Activated T-cell treated with anti-CD3 and anti-CD28 coated beads, Interleukin-2, amount 50 U/mL, for 72 hours (primary cell): Measurements from ENCODE around the gene ERICH6B. TPM values are rescaled to one million over a fixed set of nuclear protein-coding genes. Genes with fewer than 3 reads are reported as not detected.
A peak's percentile ranks its signal among the peaks of the same experiment; 100 is the strongest.

Experiments used
- ATAC-seq, 2 donors: fragments of 150-1000 bp; cut with Tn5 transposase; replicated peaks in 1 of 2; 2 replicates each; pipeline ENCODE4 v1.10.0; 2021; ENCODE audit warnings: moderate library complexity in 2 of 2, mild to moderate bottlenecking in 1 of 2
- DNase-seq, 2 donors: peaks; one replicate each; pipeline ENCODE4 v3.0.0; 2021 to 2022; ENCODE audit warnings: mixed read lengths in 1 of 2
- H3K27ac Mint-ChIP-seq: one replicate; pipeline ENCODE4 v1.8.0; 2022; ENCODE audit warnings: mild to moderate bottlenecking, moderate library complexity, mixed read lengths
- H3K27me3 Mint-ChIP-seq: one replicate; pipeline ENCODE4 v1.8.0; 2022; ENCODE audit warnings: low read depth, mixed read lengths
- H3K36me3 Mint-ChIP-seq, 2 donors: one replicate each; pipeline ENCODE4 v1.8.0; 2022; ENCODE audit warnings: mixed read lengths in 2 of 2, mild to moderate bottlenecking in 1 of 2; ENCODE audit not compliant: insufficient read depth in 2 of 2
- H3K4me1 Mint-ChIP-seq: one replicate; pipeline ENCODE4 v1.8.0; 2022; ENCODE audit warnings: low read depth, mixed read lengths
- H3K4me3 Mint-ChIP-seq, 2 donors: one replicate each; pipeline ENCODE4 v1.8.0; 2022; ENCODE audit warnings: mild to moderate bottlenecking in 2 of 2, mixed read lengths in 2 of 2, moderate library complexity in 2 of 2
- H3K9me3 Mint-ChIP-seq, 2 donors: one replicate each; pipeline ENCODE4 v1.8.0; 2022; ENCODE audit warnings: mixed read lengths in 2 of 2
- total RNA-seq, 2 donors: library from RNA; stranded (reverse); gene quantifications; one replicate each; pipeline ENCODE4 v1.2.3, GENCODE V29; 2022

Gene ERICH6B
- total RNA-seq, 2 donors from 2014 or later, result not detected

DNA sequence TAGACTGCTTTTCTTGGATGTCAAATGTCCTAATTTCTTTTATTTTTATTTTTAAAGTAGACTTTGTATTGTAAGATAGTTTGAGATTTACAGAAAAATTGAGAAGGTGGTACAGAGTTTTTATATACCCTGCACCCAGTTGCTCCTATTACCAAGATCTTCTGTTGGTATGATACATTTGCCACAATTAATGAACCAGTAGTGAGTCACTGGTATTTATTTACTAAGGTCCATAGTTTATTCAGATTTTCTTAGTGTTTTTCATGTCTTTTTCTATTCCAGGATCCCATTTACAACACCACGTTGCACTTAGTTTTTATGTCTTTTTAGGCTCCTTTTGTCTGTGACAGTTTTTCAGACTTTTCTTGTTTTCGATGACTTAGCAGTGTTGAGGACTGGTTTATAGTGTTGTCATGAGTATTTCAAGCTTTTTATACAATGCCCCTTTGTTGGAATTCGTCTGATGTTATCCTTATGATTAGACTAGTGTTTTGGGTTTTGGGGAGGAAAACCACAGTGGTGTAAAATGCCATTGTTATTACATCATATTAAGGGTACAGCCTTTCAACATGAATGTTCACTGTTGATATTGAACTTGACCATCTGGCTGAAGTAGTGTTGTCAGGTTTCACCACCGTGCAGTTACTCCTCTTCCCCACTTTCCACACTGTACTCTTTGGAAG, 114.9 kb downstream of the ERICH6B start:
- no peaks in the 10 kb centered on the region for H3K9me3 Mint-ChIP-seq
- no peaks in the 10 kb centered on the region for H3K27me3 Mint-ChIP-seq
- H3K36me3 Mint-ChIP-seq, result peaks cover 10 to 30% of the 10 kb centered on the region in 2 donors
- DNase-seq (no peak), ATAC-seq (no peak)
- peaks cover 13% of the 10 kb centered on the region for H3K4me1 Mint-ChIP-seq
- peak overlapping the region; percentile 71 for H3K27ac Mint-ChIP-seq
- no peak overlapping the region for H3K4me3 Mint-ChIP-seq

DNA sequence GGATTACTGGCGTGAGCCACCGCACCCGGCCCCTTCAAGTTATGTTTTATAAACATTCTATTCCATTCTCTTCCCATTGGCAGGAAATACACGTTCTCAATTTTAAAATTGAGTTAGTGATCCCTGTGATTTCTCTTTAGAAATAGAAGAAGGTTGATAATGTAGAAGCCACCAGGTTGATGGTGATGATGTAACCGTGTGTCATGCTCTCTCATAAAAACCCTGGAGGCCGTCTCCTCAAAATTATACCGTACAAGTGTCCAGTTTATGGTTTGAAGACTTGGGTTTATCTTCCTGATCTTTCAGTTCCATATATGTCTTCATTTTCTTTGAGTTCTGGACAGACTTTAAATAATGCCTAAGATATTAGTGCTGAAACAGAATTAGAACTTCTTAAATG, 118.6 kb downstream of the ERICH6B start:
- H3K27ac Mint-ChIP-seq, result peak overlapping the region; percentile 70
- peaks cover 16% of the 10 kb centered on the region for H3K4me1 Mint-ChIP-seq
- DNase-seq, result no peak
- H3K9me3 Mint-ChIP-seq, result no peaks in the 10 kb centered on the region
- H3K36me3 Mint-ChIP-seq, result peaks cover 5 to 21% of the 10 kb centered on the region in 2 donors
- H3K4me3 Mint-ChIP-seq, result no peak overlapping the region
- no peak for ATAC-seq
- H3K27me3 Mint-ChIP-seq, result no peaks in the 10 kb centered on the region

DNA sequence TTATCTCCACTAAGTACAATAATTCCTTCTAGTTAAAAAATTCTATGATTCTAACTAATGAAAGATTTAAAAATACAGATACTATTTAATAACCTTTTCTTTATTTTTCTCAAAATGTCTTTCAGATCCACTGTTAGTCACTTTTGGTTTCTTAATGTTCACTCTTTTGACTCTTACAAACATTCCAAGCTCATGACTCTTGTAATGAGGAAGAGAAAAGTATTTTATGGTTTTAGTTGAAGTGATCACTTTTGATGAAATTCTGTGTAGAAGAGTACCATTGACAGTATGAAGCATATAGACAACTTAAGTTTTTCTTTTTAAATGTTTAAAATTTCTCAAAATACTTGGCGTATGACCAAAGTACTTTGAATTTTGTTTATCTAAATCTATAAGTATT, 123.0 kb downstream of the ERICH6B start:
- Mint-ChIP-seq H3K27me3 (no peaks in the 10 kb centered on the region), H3K9me3 (no peaks in the 10 kb centered on the region), H3K4me3 (no peak overlapping the region), H3K4me1 (peaks cover 4% of the 10 kb centered on the region), H3K27ac (no peak overlapping the region), H3K36me3 (peaks cover 3 to 9% of the 10 kb centered on the region in 2 donors)
- ATAC-seq (no peak), DNase-seq (no peak)

Other genes with a start within 250 kb of the ERICH6B start
- 10 to 100 TPM; 17.9 to 19.8 TPM for gene SLC25A30, start 197.4 kb downstream of the ERICH6B start, total RNA-seq
- 10 to 100 TPM; 28.0 to 29.8 TPM for gene COG3, start 150.8 kb downstream of the ERICH6B start, total RNA-seq
- gene CBY2, start 86.6 kb upstream of the ERICH6B start, total RNA-seq, result under 1 TPM in 1 of 2 donors, not detected in 1; 0.32 TPM
- gene SIAH3, start 236.0 kb upstream of the ERICH6B start, total RNA-seq, result under 1 TPM; 0.25 to 0.38 TPM